HG02943 (cell line): ENCODE results near the gene PRELP.

Experiments used
- ATAC-seq: cut with Tn5 transposase; IDR thresholded peaks from one replicate; pipeline ENCODE4 v1.9.1; 2021; ENCODE audit warnings: mild to moderate bottlenecking, low read depth, moderate library complexity; ENCODE audit not compliant: unreplicated experiment

Gene PRELP

DNA sequence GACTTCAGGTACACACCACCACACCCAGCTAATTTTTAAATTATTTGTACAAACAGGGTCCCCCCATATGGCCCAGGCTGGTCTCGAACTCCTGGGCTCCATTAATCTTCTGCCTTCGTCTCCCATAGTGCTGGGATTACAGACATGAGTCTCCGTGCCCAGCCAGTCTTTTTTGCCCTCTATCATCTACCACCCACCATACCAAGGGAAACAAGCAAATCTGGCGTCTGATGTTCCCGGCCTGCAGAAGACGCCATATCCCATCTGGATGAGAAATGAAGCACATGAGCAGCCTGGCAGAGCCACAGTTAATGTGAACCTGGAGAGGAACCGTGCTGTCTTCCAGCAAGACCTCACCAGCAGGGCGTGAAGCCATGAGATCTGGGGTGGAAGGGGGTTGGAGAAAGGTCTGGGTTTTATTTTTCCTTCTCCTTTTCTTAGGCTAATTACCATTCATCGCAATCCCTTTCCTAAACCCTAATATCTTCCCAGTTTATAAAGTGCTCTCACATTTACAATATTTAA is 1.8 kb upstream of the PRELP start:
- no peak for ATAC-seq

DNA sequence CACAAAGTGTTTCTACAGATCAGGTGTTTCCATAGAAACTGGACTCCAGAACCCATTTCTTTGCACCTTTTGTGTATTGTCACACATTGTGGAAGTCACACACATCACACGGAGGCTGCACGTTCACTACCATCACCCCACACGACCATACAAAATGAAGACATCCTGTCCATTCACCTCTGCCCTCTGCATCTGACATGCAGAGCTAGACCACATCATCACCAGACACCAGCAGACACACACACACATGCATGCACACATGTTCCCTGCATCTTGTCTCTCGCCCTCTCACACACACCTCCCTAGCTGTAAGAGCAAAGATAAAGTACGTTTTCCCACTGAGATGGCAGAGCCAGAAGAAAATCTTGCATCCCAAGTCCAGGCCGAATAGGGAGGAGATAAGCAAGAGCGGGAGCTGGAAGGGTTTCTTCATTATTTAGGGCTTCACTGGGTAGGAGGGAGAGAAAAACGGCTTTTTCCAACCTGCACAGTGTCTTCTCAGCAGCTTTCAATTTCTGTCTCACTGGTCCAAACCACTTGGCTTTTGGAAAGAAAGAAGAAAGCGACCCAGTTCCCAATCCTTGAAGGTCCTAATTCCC is 709 bp downstream of the PRELP start:
- no peak for ATAC-seq

DNA sequence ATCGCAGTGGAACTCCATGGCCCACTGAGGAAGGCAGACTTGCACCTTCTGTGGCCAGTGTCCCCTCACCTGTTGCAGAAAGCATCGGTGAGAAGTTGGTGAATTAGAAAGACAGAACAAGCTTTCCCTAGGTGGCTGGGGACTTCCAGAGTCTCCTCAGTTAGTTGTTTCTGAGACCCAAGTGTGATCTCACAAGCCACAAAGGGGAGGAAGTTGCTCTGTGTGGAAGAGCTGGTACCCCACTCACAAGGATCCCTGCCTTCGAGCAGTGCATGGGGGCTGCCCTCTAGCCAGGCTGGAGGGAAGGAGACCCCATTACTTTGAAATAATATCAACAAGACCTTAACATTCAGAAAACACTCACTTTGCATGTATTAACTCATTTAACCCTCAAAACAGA is 2.1 kb downstream of the PRELP start:
- no peak for ATAC-seq

DNA sequence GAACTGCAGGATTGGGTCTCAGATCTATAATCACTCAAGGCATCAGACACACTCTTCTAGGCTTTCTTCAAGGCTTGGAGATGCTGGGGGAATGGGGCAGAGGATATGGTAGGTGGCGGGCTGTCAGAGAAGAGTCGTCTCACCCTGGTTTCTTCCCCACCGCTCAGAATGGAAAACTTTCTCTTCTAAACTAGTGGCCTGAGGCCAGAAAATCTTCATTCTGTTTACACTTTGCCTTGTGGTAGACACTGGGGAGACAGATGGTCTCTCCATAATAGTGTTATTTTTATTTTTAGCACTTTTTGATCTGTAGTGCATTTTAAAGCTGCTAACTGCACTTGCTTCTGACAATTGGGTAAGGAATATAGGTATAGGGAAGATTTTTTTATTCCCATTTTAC is 2.6 kb downstream of the PRELP start:
- ATAC-seq: no peak

DNA sequence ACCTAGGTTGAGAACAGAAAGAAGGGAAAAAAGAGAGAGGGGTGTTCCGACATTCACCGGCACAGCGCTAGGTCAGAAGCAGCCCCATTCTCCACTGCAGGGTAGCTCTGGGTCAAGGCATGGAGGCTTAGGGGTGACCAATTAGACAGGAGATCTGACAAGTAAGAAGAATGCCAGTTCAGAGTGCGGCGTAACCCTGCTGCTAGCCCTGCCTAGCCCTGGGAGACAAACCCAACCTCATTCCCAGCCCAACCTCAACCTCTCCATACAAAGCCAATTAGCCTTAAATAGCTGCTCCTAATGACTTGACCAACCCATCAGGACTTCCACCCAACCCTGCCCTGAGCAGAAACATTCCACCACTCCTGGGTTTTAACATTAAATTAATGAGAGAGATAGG is 3.4 kb downstream of the PRELP start:
- no peak for ATAC-seq

DNA sequence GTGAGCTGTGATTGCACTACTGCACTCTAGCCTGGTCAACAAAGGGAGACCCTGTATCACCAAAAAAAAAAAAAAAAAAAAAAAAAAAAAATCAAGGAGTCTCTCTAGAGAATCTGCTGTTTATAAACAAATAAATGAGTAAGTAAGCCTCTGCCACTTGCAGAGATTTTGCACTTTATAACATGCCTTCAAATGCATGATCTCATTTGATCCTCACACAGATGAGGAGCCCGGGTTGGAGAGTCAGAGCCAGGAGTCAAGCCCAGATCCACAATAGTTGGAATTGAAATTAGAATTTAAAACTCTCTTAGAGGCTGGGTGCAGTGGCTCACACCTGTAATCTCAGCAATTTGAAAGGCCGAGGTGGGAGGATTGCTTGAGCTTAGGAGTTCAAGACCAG is 4.0 kb downstream of the PRELP start:
- no peak for ATAC-seq

DNA sequence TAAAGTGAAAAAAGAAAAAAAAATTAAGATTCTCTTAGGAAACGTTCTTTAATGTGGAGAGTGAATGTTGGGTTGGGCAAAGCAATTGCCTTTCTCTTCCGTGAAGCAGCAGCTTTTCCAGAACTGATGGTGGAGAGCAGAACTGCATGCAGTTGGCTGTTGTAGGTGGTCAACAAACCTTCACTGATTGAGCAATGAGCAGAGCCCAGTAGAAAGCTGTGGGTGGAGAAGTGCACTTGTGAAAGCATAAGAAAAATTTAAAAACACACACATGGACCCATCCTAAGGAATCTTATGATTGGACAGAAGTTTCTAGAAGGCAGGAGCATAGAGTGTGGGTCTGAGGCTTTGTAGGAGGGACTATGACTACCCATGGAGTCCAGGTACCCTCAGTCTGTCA is 4.5 kb downstream of the PRELP start:
- no peak for ATAC-seq

DNA sequence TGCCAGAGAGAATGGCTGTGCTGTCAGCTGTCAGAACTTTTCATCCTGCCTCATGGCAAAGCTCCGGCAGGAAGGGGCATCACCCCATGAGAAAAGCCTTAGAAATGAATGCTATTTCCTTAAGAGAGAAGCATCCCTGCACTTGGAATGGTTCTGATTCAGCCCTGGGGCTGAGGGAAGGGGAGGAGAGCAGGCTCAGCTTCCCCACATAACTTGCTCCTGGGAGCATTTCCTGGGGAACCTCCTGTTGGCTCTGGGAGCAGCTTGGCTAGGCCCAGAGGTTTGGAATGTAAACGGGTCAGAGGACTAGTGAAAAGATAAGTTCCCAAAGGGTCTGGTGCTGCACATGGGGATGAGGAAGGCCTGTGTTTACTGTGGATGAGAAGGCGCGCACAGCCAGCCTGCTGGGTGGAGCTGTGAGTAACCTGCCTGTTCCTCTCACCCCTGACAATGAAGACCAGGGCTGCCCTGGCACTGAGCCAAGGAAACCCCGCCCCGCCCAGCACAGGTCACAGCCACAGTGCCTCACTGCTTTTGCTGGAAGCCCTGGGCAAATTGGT is 5.0 kb downstream of the PRELP start:
- no peak for ATAC-seq

DNA sequence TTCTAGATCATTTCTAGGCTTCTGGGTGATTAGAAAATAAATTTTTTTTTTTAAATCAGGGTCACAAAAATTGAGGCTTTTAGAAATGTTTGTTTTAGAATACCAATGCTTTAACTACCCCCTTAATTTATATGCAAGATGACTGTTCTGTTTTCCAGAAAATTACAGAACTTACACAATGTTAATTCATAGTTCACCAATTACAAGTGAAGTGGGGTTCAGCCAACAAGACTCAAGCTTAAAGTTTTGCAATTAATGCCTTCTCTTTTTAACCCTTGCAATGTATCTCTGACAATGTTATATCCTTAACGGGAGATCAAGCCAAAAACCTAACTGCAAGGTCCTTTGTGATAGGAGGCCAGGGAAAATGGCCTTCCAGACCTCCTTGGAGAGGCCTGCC is 5.6 kb downstream of the PRELP start:
- no peak for ATAC-seq

DNA sequence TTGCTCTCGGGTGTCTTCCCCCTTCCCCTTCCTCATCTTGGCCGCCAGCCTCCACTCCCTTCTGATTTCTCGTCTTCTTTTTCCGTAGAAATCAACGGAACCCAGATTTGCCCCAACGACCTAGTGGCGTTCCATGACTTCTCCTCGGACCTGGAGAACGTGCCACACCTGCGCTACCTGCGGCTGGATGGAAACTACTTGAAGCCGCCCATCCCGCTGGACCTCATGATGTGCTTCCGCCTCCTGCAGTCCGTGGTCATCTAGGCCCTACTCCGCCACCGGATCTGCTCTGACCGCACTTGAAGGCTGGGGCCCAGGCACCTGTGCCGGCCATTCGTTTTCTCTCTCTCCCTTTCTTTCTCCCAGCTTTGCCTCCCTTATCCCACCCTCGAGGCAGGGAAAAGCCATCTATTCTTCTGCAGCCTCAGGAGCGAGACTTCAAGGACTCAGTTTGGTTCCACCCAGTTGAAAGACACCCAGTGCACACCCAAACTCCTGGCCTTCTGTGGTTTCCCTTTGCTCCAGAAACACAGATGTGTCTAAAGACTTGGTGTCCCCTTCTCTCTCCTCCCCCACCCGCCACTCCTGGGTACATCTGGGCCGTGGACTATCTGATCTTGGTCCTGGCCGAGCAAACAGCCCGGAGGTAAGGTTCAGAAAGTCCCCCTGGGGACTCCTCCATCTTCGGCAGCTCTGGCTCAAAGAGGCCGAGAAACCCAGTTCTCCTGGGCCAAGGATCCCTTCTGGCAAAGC is 11.2 kb downstream of the PRELP start:
- ATAC-seq: no peak

DNA sequence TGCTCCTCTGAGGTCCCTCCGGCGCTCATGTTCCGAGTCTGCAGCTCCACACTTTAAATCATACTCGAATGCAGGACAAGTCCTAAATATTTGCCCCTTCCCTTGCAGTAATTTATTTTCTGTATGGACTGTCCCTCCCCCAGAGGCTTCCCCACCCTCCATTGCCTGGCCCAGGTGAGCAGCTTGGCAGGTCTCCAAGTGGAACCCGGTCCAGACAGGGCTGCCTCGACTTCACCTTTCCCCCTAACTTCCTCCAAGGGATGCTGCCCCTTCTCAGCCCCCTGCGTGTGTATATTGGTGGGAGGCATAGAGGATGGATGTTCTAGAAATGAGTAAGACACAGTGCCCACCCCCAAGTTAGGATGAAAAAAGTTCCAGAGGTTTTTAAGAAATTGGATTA is 12.9 kb downstream of the PRELP start:
- no peak for ATAC-seq

DNA sequence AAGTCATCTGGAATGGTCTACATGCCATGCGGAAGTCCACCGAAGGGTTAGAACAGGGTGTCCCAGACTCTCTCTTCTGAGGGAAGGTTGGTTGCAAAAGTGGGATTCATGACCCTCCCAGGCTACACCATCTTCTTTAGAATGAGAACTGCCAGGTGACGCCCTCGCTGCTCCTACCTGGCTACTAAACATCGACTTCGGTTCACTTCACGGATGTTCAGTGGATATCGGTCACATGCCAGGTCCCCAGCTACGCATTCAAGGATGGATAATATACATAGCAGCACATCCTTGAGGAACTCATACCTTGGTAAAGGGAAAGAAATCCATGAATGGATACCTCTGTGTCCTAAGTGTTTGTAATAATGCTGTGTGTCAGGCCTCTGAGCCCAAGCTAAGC is 15.0 kb downstream of the PRELP start:
- no peak for ATAC-seq

DNA sequence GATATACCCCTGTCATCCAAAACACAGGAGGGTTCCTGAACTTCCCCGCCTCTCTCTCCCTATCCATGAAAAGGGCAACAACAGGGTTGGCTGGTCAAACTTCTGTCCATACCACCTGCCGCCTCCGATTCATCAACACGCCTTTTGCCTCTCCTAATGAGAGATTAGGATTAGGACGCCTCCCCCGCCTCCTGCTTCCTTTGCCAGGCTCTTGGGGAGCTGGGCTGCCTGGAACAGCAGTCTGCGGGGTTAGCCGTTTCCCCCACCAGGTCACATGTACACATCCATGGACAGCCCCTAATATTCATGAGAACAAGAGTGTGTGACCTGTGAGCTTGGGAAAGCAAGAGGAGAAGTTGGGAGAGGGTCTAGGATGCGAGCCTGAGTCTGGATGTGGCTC is 16.1 kb downstream of the PRELP start:
- no peak for ATAC-seq

DNA sequence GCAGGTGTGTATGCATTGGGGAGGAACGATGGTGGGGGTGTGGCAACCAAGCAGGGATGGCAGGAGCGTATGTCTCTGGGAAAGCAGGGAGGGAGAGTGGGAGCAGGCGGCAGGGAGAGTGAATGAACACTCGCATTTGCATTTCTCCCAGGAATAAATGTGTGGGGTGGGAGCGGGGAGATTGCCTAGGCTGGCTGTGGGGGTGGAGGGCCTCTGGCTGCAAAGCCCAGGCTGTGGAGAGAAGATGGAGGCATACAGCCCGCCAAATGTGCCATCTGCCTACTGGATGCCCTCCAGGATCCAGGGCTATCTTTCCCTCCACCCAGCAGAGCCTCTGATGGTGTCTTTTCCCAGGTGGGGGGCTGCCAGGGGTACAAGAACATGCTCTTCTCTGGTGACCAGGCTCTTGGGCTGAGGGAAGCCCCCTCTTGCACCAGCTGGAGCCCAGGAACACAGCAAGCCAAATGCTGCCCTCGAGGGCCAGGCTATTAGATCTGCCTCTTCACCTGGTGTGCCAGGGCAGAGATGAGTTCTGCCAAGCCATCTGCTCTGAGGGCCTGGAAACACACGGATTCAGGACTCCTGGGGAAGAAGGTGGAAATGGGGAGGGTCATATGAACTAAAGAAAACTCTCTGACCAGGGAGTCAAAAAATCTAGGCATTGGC is 16.6 kb downstream of the PRELP start:
- no peak for ATAC-seq

DNA sequence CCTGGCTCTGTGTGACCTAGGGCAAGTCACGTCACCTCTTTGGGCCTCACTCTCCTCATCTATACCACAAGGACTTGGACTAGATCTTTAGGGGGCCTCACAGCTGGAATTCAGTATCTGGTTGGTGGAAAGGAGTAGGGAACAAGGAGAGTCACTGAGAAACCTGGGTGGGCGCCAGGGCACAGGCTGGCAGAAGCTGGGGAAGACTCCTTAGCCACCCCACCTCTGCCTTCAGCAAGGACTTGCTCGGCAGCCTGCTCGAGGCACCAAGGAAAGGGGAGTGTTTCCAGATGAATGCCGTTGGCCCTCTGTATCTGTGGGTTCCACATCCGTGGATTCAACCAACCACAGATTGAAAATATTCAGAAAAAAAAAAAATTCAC is 17.1 kb downstream of the PRELP start:
- no peak for ATAC-seq

DNA sequence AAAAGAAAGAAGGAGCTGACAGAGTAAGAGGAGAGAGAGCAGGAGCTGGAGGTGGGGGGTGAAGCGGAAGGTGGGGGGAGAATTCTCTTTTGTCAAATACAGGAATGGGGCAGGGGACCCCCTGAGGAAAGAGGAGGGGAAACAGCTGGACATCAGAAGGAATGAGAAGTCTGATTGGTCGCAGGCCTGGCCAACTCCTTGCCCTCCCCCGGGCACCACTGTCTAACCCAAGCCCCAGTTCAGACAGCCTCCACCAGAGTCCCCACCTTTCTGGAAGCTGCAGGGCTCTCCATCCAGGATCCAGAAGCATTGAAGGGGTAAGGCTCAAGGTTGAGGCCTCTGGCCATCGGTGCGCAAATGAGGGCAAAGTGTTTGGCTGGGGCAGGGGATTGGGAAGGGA is 18.3 kb downstream of the PRELP start, which contains the start of gene OPTC:
TSS of gene OPTC (plus strand) at position 253 of the 400 bp plus-strand sequence. CDS start 1,853 bp downstream, outside the sequence.
- no peak for ATAC-seq

DNA sequence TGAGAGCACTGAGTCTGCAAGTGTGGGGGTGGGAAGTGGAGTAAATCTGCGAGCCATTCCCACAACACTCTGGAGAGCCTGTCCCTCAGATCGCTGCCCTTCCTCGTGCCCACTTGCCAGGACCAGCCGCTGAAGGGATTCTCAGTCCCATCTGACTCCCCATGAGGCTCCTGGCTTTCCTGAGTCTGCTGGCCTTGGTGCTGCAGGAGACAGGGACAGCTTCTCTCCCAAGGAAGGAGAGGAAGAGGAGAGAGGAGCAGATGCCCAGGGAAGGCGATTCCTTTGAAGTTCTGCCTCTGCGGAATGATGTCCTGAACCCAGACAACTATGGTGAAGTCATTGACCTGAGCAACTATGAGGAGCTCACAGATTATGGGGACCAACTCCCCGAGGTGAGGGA is 20.2 kb downstream of the PRELP start:
- ATAC-seq: no peak

DNA sequence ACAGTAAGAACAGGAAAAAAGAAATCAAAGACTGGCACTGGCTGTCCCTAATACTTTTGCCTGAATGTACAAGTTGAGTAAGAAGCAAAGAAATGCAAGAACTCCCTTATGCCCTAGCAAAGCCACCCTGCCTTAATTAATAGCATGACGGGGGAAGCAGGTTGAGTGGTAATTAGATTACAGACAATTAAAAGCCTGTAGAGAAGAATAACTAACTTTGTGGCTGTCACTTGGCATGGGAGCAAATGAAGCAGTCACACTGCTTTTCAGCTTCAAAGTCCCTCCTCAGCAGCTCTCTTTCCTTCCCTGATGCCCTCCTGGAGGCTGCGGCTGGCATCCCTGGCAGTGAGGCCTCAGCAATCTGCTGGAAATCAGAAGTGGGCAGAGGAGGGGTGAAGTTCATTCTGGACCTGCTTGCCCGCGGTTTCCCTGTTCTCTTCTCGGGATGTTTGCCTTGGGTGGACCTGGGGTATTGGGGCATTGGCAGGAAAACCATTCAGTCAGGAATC is 21.7 kb downstream of the PRELP start:
- no peak for ATAC-seq

DNA sequence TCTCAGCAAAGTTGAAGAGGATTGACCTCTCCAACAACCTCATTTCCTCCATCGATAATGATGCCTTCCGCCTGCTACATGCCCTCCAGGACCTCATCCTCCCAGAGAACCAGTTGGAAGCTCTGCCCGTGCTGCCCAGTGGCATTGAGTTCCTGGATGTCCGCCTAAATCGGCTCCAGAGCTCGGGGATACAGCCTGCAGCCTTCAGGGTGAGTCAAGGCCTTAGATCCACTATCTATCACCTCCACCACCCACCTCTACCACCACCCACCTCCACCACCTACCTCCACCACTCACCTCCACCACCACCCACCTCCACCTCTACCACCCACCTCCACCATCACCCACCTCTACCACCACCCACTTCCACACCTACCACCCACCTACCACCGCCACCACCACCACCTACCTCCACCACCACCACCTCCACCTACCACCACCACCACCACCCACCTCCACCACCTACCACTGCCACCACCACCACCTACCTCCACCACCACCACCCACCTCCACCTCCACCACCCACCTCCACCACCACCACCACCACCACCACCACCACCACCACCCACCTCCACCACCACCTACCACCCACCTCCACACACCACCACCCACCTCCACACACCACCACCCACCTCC is 24.2 kb downstream of the PRELP start:
- no peak for ATAC-seq

DNA sequence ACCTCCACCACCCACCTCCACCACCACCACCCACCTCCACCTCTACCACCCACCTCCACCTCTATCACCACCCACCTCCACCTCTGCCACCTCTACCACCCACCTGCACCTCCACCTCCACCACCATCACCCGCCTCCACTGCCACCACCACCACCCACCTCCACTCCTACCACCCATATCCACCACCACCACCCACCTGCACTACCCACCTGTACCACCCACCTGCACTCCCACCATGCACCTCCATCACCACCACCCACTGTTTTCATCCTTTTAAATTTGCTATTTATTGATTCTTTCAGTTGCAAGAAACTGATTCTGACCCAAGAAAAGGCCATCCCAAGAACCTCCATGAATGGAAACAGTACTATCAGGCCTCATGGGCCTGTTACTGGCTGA is 24.7 kb downstream of the PRELP start:
- no peak for ATAC-seq

DNA sequence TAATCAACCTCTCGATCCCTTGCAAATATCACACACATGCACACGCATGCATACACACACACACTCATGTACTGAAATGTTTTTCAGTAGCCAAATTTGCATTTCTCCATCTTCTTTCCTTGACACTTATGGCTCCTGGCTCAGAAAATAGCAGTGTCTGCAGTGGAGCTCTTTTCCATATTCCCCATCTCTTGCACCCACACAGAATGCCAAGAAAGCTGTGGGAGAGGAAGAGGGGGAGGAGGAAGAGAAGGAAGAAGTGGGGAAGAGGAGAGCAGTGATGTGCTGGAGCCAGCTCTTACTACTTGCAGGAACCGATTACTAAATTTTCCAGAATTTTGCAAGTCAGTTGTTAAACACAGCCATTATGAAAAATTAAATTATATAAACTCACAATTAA is 28.2 kb downstream of the PRELP start:
- ATAC-seq: no peak
